ENCODE measurements around the gene PDGFD. TPM values are rescaled to one million over a fixed set of nuclear protein-coding genes. Genes with fewer than 3 reads are reported as not detected.

The PDGFD gene
- total RNA-seq, 1 experiment from 2014 or later: 1.7 TPM

GRCh38 chr11:104124979-104125378 is 39.0 kb downstream of the PDGFD start:
- Histone ChIP-seq H3K9me3 (ENCODE audit: control insufficient read depth, low read depth, low read length) (no peaks in the 10 kb centered on the region), H2BK20ac (ENCODE audit: low read depth, low read length, poor library complexity, severe bottlenecking) (no peak overlapping the region), H3K27ac (ENCODE audit: insufficient read length, low read depth, low read length) (no peak overlapping the region)

More at GRCh38 chr11:104124979-104125378, 39.0 kb downstream of the PDGFD start:
- Histone ChIP-seq H2BK15ac (ENCODE audit: low read depth, low read length) (no peak overlapping the region), H3K18ac (ENCODE audit: insufficient read length, low read depth, low read length) (no peak overlapping the region), H4K8ac (replicated peaks; ENCODE audit: insufficient read length, low read depth, low read length) (no peak overlapping the region), H2BK12ac (ENCODE audit: insufficient read length, low read depth, low read length) (no peak overlapping the region), H3K56ac (ENCODE audit: insufficient read length, low read depth, low read length) (no peak overlapping the region), H2AFZ (ENCODE audit: low read length) (no peak overlapping the region), H3K79me1 (ENCODE audit: insufficient read depth, low read depth, low read length, poor library complexity, severe bottlenecking) (no peaks in the 10 kb centered on the region), H4K20me1 (ENCODE audit: control insufficient read depth, insufficient read depth, insufficient read length) (no peaks in the 10 kb centered on the region), H2BK5ac (ENCODE audit: insufficient read length, low read length) (no peak overlapping the region), H3T11ph (ENCODE audit: low read length) (no peak overlapping the region), H2AK5ac (ENCODE audit: insufficient read length, low read length) (no peak overlapping the region), H3K27me3 (ENCODE audit: insufficient read depth, low read length) (no peaks in the 10 kb centered on the region), H3K4me1 (ENCODE audit: insufficient read depth, low read length) (peaks cover 6% of the 10 kb centered on the region; the same call in 1 of the 2 replicates), H3K4ac (ENCODE audit: low read depth, low read length) (no peak overlapping the region), H3K9ac (ENCODE audit: extremely low read depth, insufficient read length, low read length) (no peak overlapping the region), H3K23me2 (ENCODE audit: insufficient read length, low read depth, low read length, poor library complexity, severe bottlenecking) (no peaks in the 10 kb centered on the region), H3K23ac (ENCODE audit: insufficient read length, low read depth, low read length) (no peak overlapping the region), H3K14ac (ENCODE audit: insufficient read depth, low read length) (no peak overlapping the region), H3K4me2 (ENCODE audit: insufficient read depth, insufficient read length, low read length) (no peak overlapping the region), H4K5ac (ENCODE audit: insufficient read length, low read depth, low read length) (no peak overlapping the region), H2BK120ac (ENCODE audit: low read depth, low read length, poor library complexity, severe bottlenecking) (no peak overlapping the region), H3K79me2 (ENCODE audit: insufficient read depth, low read length) (no peaks in the 10 kb centered on the region), H4K91ac (ENCODE audit: insufficient read length, low read depth, low read length) (no peak overlapping the region)
- TF ChIP-seq CTCF (conservative IDR thresholded peaks at IDR 0.05): no peak
- no peak overlapping the region for H3K27ac Mint-ChIP-seq
- WGBS (ENCODE audit: extremely low coverage, insufficient read length, low lambda C conversion rate): no CpG with 5 or more reads among the region's 1 CpG
- no peaks in the 10 kb centered on the region for H3K36me3 Mint-ChIP-seq (ENCODE audit: insufficient read depth in 1 of 3, low read depth in 3 of 3)
- peaks cover 38 to 47% of the 10 kb centered on the region in 2 experiments for H3K4me1 Mint-ChIP-seq
- no peaks in the 10 kb centered on the region; a peak in 1 of 5 replicates for H3K9me3 Mint-ChIP-seq
- H3K27me3 Mint-ChIP-seq (ENCODE audit: low read depth): no peaks in the 10 kb centered on the region
- H3K4me3 Mint-ChIP-seq: no peak overlapping the region
- no peak for DNase-seq
